GM19099 (cell line): ENCODE measurements around the gene CDH4.

Experiments used
- POLR2A ChIP-seq: IDR thresholded peaks from 3 replicates; pipeline ENCODE4 v1.6.1; 2011; ENCODE audit warnings: low read depth; ENCODE audit not compliant: insufficient read length; ENCODE audit errors: extremely low read depth

The CDH4 gene

GRCh38 chr20:61658563-61658962, 406.5 kb downstream of the CDH4 start:
- no peak for TF ChIP-seq POLR2A

DNA sequence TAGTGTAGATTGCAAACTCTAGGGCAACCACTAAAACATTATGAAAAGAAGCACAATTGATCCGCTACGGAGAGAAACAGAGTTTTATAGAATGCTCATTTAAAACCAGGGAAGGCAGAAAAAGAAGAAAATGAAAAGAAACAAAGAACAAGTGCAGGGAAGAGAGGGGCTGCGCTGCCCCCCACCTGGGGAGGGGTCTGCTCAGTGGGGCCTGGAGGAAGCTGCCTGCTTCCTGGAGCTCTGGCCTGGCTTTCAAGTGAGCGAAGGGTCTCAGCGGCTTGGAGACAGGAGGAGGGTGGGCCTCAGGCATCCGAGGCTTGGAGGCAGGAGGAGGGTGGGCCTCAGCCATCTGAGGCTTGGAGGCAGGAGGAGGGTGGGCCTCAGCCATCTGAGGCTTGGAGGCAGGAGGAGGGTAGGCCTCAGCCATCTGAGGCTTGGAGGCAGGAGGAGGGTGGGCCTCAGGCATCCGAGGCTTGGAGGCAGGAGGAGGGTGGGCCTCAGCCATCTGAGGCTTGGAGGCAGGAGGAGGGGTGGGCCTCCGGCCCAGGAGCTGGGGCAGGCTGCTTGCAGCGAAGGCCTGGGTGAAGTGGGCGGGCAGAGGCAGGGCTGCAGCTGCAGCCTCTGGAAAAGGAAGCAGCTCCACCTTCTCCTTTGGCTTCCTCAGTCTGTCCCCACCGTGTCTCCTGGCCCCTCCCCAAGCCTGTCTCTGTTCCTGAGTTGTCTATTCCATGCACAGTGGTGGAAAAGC, 407.4 kb downstream of the CDH4 start:
- no peak for TF ChIP-seq POLR2A

GRCh38 chr20:61659994-61660346, 407.9 kb downstream of the CDH4 start:
- no peak for TF ChIP-seq POLR2A

DNA sequence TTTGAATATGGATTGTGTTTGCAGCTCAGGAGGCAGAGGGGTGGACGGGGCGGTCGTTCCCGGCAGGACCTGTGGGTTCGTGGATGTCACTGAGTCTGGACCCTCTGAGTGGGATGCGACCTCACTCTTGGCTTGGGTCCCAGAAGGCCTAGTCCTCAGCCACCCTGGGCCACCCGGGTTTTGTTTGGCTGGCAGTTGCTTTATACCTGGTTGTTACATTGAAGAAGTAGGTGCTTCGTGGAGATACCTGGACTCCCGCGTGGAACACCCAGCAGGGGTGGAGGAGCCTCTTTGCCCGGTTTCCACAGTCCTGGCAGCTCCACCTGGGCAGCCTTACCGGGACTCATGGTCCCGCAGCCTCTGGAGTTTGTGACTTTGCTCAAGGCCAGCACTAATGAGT, 408.5 kb downstream of the CDH4 start:
- no peak for TF ChIP-seq POLR2A

- TF ChIP-seq POLR2A = no peak
These were observed 409.0 kb downstream of the CDH4 start for GRCh38 chr20:61661025-61661424.

GRCh38 chr20:61661583-61661982, 409.5 kb downstream of the CDH4 start:
- TF ChIP-seq POLR2A = no peak

- TF ChIP-seq POLR2A = no peak
These were observed 410.3 kb downstream of the CDH4 start for GRCh38 chr20:61662226-61662967.

- TF ChIP-seq POLR2A = no peak
These were observed 410.9 kb downstream of the CDH4 start for GRCh38 chr20:61662968-61663331.

DNA sequence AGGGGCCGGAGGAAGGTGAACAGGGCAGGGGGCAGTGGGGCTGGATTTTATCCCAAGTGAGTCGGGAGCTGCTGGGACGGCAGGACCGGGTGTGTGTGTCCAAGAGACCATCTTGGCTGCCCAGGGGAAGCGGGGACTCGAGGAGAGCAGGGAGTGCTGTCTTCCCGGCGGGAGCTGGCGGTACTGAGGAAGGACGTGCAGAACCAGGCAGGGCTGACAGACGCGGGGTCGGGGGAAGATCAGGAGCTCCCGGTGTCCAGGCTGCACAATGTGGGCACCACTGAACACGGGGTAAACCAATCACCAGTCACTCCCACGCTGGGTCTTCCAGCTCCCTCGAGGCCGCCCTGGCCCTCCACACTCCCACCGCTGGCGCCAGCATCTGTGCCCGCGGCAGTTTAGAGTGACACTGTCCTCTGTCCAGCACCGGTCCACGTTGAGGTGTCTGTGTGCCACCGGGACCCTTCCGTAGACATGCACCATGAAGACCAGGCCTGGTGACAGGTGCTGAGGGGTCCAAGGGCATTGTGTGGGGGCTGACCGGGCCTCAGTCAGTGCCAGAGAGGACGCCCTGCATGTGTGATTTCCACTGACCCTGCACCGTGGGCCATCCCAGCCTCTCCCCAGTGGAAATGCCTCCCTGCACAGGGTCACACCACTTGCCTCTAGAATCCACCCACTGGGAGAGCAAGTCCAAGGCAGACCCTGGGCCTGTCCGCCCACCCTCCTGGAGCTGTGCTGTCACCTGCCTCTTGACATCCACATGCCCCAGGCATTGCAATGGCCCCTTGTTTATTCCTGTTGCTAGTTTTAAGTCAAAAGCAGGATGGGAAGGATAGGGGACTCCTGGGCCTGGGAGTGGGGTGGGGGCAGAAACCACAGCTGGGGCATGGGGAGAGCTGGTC, 411.7 kb downstream of the CDH4 start:
- no peak for TF ChIP-seq POLR2A

- TF ChIP-seq POLR2A = no peak
These were observed 412.7 kb downstream of the CDH4 start for GRCh38 chr20:61664556-61665320.

GRCh38 chr20:61665528-61666470, 413.7 kb downstream of the CDH4 start:
- TF ChIP-seq POLR2A = no peak

- TF ChIP-seq POLR2A = no peak
These were observed 414.4 kb downstream of the CDH4 start for GRCh38 chr20:61666471-61666832.

DNA sequence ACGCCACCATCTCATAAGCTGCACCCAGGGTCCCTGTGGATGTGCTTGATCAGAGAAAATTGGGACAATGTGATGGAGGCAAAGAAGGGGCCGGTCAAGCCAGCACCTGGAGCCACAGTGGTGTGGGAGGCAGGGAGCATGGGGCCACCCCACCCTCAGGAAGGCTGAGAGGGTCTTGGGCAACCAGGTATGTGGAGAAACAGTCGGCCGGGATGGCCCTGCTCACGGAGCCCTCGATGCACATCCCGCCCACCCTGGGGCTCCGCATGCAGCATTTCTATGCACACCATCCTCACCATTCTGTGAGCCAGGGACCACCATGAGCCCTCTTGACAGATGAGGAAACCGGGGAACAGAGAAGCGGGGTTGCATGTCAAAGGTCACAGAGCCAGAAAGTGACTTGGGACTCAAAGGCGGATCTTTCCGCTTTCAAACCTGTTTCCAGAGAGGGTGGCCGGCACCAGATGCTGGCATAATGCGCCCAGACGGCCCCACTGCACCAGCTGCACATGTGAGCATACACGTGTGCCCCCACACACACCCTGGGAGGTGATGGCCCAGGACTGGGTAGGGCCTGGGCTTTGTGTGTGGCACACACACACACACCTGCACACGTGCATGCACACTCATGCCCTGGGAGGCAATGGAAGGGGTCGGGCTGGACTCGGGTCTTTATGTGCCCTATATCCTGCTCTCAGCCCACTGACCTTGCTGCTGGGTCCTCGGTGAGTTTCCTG, 415.2 kb downstream of the CDH4 start:
- no peak for TF ChIP-seq POLR2A
